ENCODE measurements around the gene SIMC1.

- TF ChIP-seq ARNTL (CRISPR knock-in tag; IDR thresholded peaks at IDR 0.05; ENCODE audit: borderline replicate concordance, low read depth) (no peak), RARB (CRISPR knock-in tag; IDR thresholded peaks at IDR 0.05) (no peak), CSDC2 (CRISPR knock-in tag; IDR thresholded peaks at IDR 0.05) (no peak), ZFP3 (CRISPR knock-in tag; IDR thresholded peaks at IDR 0.05) (no peak), PPARA (CRISPR knock-in tag; IDR thresholded peaks at IDR 0.05; ENCODE audit: borderline replicate concordance) (no peak), GLIS3 (CRISPR knock-in tag; IDR thresholded peaks at IDR 0.05) (no peak), OSR1 (CRISPR knock-in tag; IDR thresholded peaks at IDR 0.05) (no peak), TOX (CRISPR knock-in tag; IDR thresholded peaks at IDR 0.05; ENCODE audit: borderline replicate concordance) (no peak), ESRRG (CRISPR knock-in tag; IDR thresholded peaks at IDR 0.05) (no peak)
- TF ChIP-seq, protein P1, sequence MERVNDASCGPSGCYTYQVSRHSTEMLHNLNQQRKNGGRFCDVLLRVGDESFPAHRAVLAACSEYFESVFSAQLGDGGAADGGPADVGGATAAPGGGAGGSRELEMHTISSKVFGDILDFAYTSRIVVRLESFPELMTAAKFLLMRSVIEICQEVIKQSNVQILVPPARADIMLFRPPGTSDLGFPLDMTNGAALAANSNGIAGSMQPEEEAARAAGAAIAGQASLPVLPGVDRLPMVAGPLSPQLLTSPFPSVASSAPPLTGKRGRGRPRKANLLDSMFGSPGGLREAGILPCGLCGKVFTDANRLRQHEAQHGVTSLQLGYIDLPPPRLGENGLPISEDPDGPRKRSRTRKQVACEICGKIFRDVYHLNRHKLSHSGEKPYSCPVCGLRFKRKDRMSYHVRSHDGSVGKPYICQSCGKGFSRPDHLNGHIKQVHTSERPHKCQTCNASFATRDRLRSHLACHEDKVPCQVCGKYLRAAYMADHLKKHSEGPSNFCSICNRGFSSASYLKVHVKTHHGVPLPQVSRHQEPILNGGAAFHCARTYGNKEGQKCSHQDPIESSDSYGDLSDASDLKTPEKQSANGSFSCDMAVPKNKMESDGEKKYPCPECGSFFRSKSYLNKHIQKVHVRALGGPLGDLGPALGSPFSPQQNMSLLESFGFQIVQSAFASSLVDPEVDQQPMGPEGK (CRISPR knock-in tag; IDR thresholded peaks at IDR 0.05; ENCODE audit: borderline replicate concordance) = no peak
- TF ChIP-seq, protein P2, sequence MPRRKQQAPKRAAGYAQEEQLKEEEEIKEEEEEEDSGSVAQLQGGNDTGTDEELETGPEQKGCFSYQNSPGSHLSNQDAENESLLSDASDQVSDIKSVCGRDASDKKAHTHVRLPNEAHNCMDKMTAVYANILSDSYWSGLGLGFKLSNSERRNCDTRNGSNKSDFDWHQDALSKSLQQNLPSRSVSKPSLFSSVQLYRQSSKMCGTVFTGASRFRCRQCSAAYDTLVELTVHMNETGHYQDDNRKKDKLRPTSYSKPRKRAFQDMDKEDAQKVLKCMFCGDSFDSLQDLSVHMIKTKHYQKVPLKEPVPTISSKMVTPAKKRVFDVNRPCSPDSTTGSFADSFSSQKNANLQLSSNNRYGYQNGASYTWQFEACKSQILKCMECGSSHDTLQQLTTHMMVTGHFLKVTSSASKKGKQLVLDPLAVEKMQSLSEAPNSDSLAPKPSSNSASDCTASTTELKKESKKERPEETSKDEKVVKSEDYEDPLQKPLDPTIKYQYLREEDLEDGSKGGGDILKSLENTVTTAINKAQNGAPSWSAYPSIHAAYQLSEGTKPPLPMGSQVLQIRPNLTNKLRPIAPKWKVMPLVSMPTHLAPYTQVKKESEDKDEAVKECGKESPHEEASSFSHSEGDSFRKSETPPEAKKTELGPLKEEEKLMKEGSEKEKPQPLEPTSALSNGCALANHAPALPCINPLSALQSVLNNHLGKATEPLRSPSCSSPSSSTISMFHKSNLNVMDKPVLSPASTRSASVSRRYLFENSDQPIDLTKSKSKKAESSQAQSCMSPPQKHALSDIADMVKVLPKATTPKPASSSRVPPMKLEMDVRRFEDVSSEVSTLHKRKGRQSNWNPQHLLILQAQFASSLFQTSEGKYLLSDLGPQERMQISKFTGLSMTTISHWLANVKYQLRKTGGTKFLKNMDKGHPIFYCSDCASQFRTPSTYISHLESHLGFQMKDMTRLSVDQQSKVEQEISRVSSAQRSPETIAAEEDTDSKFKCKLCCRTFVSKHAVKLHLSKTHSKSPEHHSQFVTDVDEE (CRISPR knock-in tag; IDR thresholded peaks at IDR 0.05) = no peak
- TF ChIP-seq, protein P3, sequence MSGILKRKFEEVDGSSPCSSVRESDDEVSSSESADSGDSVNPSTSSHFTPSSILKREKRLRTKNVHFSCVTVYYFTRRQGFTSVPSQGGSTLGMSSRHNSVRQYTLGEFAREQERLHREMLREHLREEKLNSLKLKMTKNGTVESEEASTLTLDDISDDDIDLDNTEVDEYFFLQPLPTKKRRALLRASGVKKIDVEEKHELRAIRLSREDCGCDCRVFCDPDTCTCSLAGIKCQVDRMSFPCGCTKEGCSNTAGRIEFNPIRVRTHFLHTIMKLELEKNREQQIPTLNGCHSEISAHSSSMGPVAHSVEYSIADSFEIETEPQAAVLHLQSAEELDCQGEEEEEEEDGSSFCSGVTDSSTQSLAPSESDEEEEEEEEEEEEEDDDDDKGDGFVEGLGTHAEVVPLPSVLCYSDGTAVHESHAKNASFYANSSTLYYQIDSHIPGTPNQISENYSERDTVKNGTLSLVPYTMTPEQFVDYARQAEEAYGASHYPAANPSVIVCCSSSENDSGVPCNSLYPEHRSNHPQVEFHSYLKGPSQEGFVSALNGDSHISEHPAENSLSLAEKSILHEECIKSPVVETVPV (CRISPR knock-in tag; IDR thresholded peaks at IDR 0.05) = no peak
Observed at GRCh38 chr5:176341325-176342157, 103.3 kb downstream of the SIMC1 start.
